H9 (cell line): ENCODE data around the gene COMMD10. TPM values are rescaled to one million over a fixed set of nuclear protein-coding genes. Genes with fewer than 3 reads are reported as not detected.

Experiments
- DNase-seq: peaks from one replicate; pipeline ENCODE4 v3.0.0-alpha.2; 2017
- H2AFZ ChIP-seq: one replicate; pipeline ENCODE4 v1.6.1; 2013; ENCODE audit warnings: mild to moderate bottlenecking, low read length, control low read depth, moderate library complexity
- H2AK5ac ChIP-seq: 2 replicates; pipeline ENCODE4 v1.6.1; 2013; ENCODE audit warnings: low read length, control low read depth, mixed read lengths; ENCODE audit not compliant: insufficient read length
- H2BK120ac ChIP-seq: one replicate; pipeline ENCODE4 v1.6.1; 2013; ENCODE audit warnings: low read depth, mild to moderate bottlenecking, low read length, control low read depth, inconsistent platforms; ENCODE audit not compliant: poor library complexity, severe bottlenecking
- H2BK12ac ChIP-seq: 2 replicates; pipeline ENCODE4 v1.6.1; 2013; ENCODE audit warnings: low read length, control low read depth, mixed read lengths, low read depth; ENCODE audit not compliant: insufficient read length
- H2BK15ac ChIP-seq: 2 replicates; pipeline ENCODE4 v1.6.1; 2013; ENCODE audit warnings: low read depth, low read length, control low read depth
- H2BK20ac ChIP-seq: one replicate; pipeline ENCODE4 v1.6.1; 2013; ENCODE audit warnings: low read depth, mild to moderate bottlenecking, low read length, control low read depth, inconsistent platforms; ENCODE audit not compliant: poor library complexity, severe bottlenecking
- H2BK5ac ChIP-seq: 2 replicates; pipeline ENCODE4 v1.6.1; 2013; ENCODE audit warnings: low read length, control low read depth, mixed read lengths; ENCODE audit not compliant: insufficient read length
- H3K14ac ChIP-seq: 2 replicates; pipeline ENCODE4 v1.6.1; 2013; ENCODE audit warnings: low read length, control low read depth; ENCODE audit not compliant: insufficient read depth
- H3K18ac ChIP-seq: 2 replicates; pipeline ENCODE4 v1.6.1; 2013; ENCODE audit warnings: low read depth, mild to moderate bottlenecking, mixed read lengths, low read length, control low read depth; ENCODE audit not compliant: insufficient read length
- H3K23ac ChIP-seq: 2 replicates; pipeline ENCODE4 v1.6.1; 2013; ENCODE audit warnings: low read length, control low read depth, mixed read lengths, low read depth; ENCODE audit not compliant: insufficient read length
- H3K23me2 ChIP-seq: 2 replicates; pipeline ENCODE4 v1.6.1; 2013; ENCODE audit warnings: low read depth, mild to moderate bottlenecking, mixed read lengths, low read length, control low read depth; ENCODE audit not compliant: insufficient read length, poor library complexity, severe bottlenecking
- H3K27ac ChIP-seq: 2 replicates; pipeline ENCODE4 v1.5.1; 2013; ENCODE audit warnings: low read length, control low read depth, mixed read lengths, low read depth; ENCODE audit not compliant: insufficient read length
- H3K27me3 ChIP-seq: 2 replicates; pipeline ENCODE4 v1.6.1; 2013; ENCODE audit warnings: low read length, control low read depth, inconsistent platforms; ENCODE audit not compliant: insufficient read depth
- H3K4ac ChIP-seq: 2 replicates; pipeline ENCODE4 v1.6.1; 2013; ENCODE audit warnings: low read depth, mild to moderate bottlenecking, control low read depth, inconsistent platforms, low read length, moderate library complexity
- H3K4me1 ChIP-seq: 2 replicates; pipeline ENCODE4 v1.6.1; 2013; ENCODE audit warnings: low read length, control low read depth, inconsistent platforms; ENCODE audit not compliant: insufficient read depth
- H3K4me2 ChIP-seq: 2 replicates; pipeline ENCODE4 v1.6.1; 2013; ENCODE audit warnings: low read length, control low read depth, mixed read lengths; ENCODE audit not compliant: insufficient read length, insufficient read depth
- H3K56ac ChIP-seq: 2 replicates; pipeline ENCODE4 v1.6.1; 2013; ENCODE audit warnings: low read depth, mild to moderate bottlenecking, mixed read lengths, low read length, control low read depth; ENCODE audit not compliant: insufficient read length
- H3K79me1 ChIP-seq: 2 replicates; pipeline ENCODE4 v1.6.1; 2013; ENCODE audit warnings: low read depth, mild to moderate bottlenecking, moderate library complexity, low read length, control low read depth, inconsistent platforms; ENCODE audit not compliant: insufficient read depth, poor library complexity, severe bottlenecking
- H3K79me2 ChIP-seq: 2 replicates; pipeline ENCODE4 v1.6.1; 2013; ENCODE audit warnings: low read length, control low read depth, inconsistent platforms; ENCODE audit not compliant: insufficient read depth
- H3K9ac ChIP-seq: 2 replicates; pipeline ENCODE4 v1.6.1; 2013; ENCODE audit warnings: low read length, control low read depth, mixed read lengths; ENCODE audit not compliant: insufficient read length; ENCODE audit errors: extremely low read depth
- H3K9me3 ChIP-seq: one replicate; pipeline ENCODE4 v1.6.1; 2013; ENCODE audit warnings: low read depth, low read length, inconsistent platforms; ENCODE audit not compliant: control insufficient read depth
- H3T11ph ChIP-seq: one replicate; pipeline ENCODE4 v1.6.1; 2013; ENCODE audit warnings: mild to moderate bottlenecking, low read length, control low read depth, inconsistent platforms
- H4K20me1 ChIP-seq: one replicate; pipeline ENCODE4 v1.6.1; 2013; ENCODE audit not compliant: control insufficient read depth, insufficient read length, insufficient read depth
- H4K5ac ChIP-seq: 2 replicates; pipeline ENCODE4 v1.6.1; 2013; ENCODE audit warnings: low read depth, mild to moderate bottlenecking, mixed read lengths, low read length, control low read depth; ENCODE audit not compliant: insufficient read length
- H4K8ac ChIP-seq: replicated peaks from 2 replicates; pipeline ENCODE4 v1.6.1; 2013; ENCODE audit warnings: low read length, control low read depth, mixed read lengths, low read depth; ENCODE audit not compliant: insufficient read length
- H4K91ac ChIP-seq: 2 replicates; pipeline ENCODE4 v1.6.1; 2013; ENCODE audit warnings: low read depth, mild to moderate bottlenecking, moderate library complexity, mixed read lengths, low read length, control low read depth; ENCODE audit not compliant: insufficient read length
- H3K27ac Mint-ChIP-seq, 3 experiments: 2 replicates in 2 of 3; 3 replicates in 1 of 3; pipeline ENCODE4 v1.8.0; 2020 to 2021; ENCODE audit warnings: mixed read lengths in 3 of 3, mild to moderate bottlenecking in 1 of 3, moderate library complexity in 1 of 3
- H3K27me3 Mint-ChIP-seq: 2 replicates; pipeline ENCODE4 v1.8.0; 2021; ENCODE audit warnings: low read depth, mild to moderate bottlenecking, moderate library complexity, mixed read lengths
- H3K36me3 Mint-ChIP-seq, 3 experiments: 2 replicates in 2 of 3; 3 replicates in 1 of 3; pipeline ENCODE4 v1.8.0; 2020 to 2021; ENCODE audit warnings: low read depth in 3 of 3, mixed read lengths in 3 of 3; ENCODE audit not compliant: insufficient read depth in 1 of 3
- H3K4me1 Mint-ChIP-seq, 2 experiments: 2 replicates each; pipeline ENCODE4 v1.8.0; 2020; ENCODE audit warnings: mixed read lengths in 2 of 2
- H3K4me3 Mint-ChIP-seq, 2 experiments: 2 replicates in 1 of 2; 3 replicates in 1 of 2; pipeline ENCODE4 v1.8.0; 2020 to 2021; ENCODE audit warnings: mild to moderate bottlenecking in 2 of 2, mixed read lengths in 2 of 2, moderate library complexity in 1 of 2
- H3K9me3 Mint-ChIP-seq, 2 experiments: 2 replicates in 1 of 2; 3 replicates in 1 of 2; pipeline ENCODE4 v1.8.0; 2020; ENCODE audit warnings: mild to moderate bottlenecking in 2 of 2, mixed read lengths in 2 of 2, moderate library complexity in 1 of 2
- CTCF ChIP-seq: fragments of 200-600 bp; sonication (generic); conservative IDR thresholded peaks from 3 replicates; pipeline ENCODE4 v1.8.0; 2021; ENCODE audit warnings: antibody characterized with exemption, mild to moderate bottlenecking
- WGBS: extraction: QIAGEN DNeasy Blood & Tissue Kit; methylation state at CpG from one replicate; pipeline ENCODE4 v1.1.7; 2013; ENCODE audit warnings: missing lambda C conversion rate, low lambda C conversion rate, mixed read lengths; ENCODE audit not compliant: insufficient read length; ENCODE audit errors: extremely low coverage; 5-methylcytosine and 5-hydroxymethylcytosine counted together
- total RNA-seq: library from RNA; stranded (reverse); gene quantifications from 2 replicates; pipeline ENCODE4 v1.2.1, GENCODE V29; 2021

COMMD10 gene
- total RNA-seq, 1 experiment from 2014 or later, result 33.9 TPM

GRCh38 chr5:116265471-116265870 is 180.6 kb downstream of the COMMD10 start:
- H3K9ac ChIP-seq, result no peak overlapping the region
- no peaks in the 10 kb centered on the region for H3K4me1 ChIP-seq
- H3K9me3 ChIP-seq, result no peaks in the 10 kb centered on the region
- H2BK15ac ChIP-seq, result no peak overlapping the region
- Mint-ChIP-seq H3K36me3 (peaks cover 10 to 15% (median 12%) of the 10 kb centered on the region in 3 experiments), H3K4me1 (peaks cover 13 to 14% of the 10 kb centered on the region in 2 experiments), H3K27me3 (no peaks in the 10 kb centered on the region), H3K9me3 (peaks cover 4 to 8% of the 10 kb centered on the region in 2 experiments; a peak in 4 of 5 replicates), H3K4me3 (no peak overlapping the region), H3K27ac (no peak overlapping the region)
- no peak overlapping the region for H4K91ac ChIP-seq
- H3K4ac ChIP-seq, result no peak overlapping the region
- H3K27me3 ChIP-seq, result no peaks in the 10 kb centered on the region
- no peak overlapping the region for H3K56ac ChIP-seq
- H3K4me2 ChIP-seq, result no peak overlapping the region
- H2BK120ac ChIP-seq, result no peak overlapping the region
- H3K79me2 ChIP-seq, result no peaks in the 10 kb centered on the region
- no peaks in the 10 kb centered on the region for H3K79me1 ChIP-seq
- no peak overlapping the region for H3T11ph ChIP-seq
- no peak overlapping the region for H3K23ac ChIP-seq
- no peak overlapping the region for H2BK12ac ChIP-seq
- H2AFZ ChIP-seq, result no peak overlapping the region
- H3K27ac ChIP-seq, result no peak overlapping the region
- H4K8ac ChIP-seq, result no peak overlapping the region
- no peak overlapping the region for H2BK20ac ChIP-seq
- DNase-seq, result no peak
- H2BK5ac ChIP-seq, result no peak overlapping the region
- no CpG with 5 or more reads among the region's 3 CpGs for WGBS
- no peak for TF ChIP-seq CTCF
- H4K20me1 ChIP-seq, result no peaks in the 10 kb centered on the region
- H3K18ac ChIP-seq, result no peak overlapping the region
- no peaks in the 10 kb centered on the region for H3K23me2 ChIP-seq
- no peak overlapping the region for H3K14ac ChIP-seq
- no peak overlapping the region for H4K5ac ChIP-seq
- no peak overlapping the region for H2AK5ac ChIP-seq
